Mammary epithelial cell (primary cell): Measurements from ENCODE around the gene CA9.

Source experiments
- EZH2 ChIP-seq: IDR thresholded peaks from 2 replicates; pipeline ENCODE4 v1.6.1; 2012; ENCODE audit warnings: low read length, inconsistent platforms, borderline replicate concordance
- TF ChIP-seq, protein P1 (sequence below), 2 donors: IDR thresholded peaks in 1 of 2; conservative IDR thresholded peaks in 1 of 2; 2 replicates each; pipeline ENCODE4 v1.5.1; 2011 to 2012; ENCODE audit warnings: inconsistent platforms in 2 of 2, low read length in 2 of 2, mild to moderate bottlenecking in 2 of 2, control low read depth in 1 of 2, low read depth in 1 of 2; ENCODE audit not compliant: insufficient read depth in 1 of 2; ENCODE audit errors: extremely low read depth in 1 of 2

DNA sequence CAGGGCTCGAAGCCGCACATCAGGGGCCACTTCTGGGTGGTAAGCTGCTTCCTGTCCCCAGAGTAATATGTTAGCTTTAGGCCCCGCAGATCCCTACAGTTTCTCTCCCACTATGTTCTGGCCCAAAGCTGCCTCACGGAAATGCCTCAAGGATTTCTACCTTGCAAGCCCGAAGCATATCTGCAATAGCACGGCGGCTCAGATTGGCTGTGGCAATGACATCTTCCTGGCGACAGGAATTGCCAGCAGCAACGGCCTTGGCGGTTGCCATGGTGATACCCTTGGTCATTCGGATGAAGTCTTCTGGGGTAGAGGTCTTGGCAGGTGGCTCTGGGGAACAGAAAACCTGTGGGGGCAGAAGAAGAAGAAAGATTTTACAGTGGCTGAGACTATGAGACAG is 26.3 kb downstream of the CA9 start:
- TF ChIP-seq, protein P1, sequence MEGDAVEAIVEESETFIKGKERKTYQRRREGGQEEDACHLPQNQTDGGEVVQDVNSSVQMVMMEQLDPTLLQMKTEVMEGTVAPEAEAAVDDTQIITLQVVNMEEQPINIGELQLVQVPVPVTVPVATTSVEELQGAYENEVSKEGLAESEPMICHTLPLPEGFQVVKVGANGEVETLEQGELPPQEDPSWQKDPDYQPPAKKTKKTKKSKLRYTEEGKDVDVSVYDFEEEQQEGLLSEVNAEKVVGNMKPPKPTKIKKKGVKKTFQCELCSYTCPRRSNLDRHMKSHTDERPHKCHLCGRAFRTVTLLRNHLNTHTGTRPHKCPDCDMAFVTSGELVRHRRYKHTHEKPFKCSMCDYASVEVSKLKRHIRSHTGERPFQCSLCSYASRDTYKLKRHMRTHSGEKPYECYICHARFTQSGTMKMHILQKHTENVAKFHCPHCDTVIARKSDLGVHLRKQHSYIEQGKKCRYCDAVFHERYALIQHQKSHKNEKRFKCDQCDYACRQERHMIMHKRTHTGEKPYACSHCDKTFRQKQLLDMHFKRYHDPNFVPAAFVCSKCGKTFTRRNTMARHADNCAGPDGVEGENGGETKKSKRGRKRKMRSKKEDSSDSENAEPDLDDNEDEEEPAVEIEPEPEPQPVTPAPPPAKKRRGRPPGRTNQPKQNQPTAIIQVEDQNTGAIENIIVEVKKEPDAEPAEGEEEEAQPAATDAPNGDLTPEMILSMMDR (conservative IDR thresholded peaks at IDR 0.05 in 1 of 2, IDR thresholded peaks at IDR 0.05 in 1 of 2; ENCODE audit: extremely low read depth in 1 of 2, insufficient read depth in 1 of 2, low read depth in 1 of 2, low read length in 2 of 2) = no peak
- TF ChIP-seq EZH2 = no peak
